Measurements from ENCODE around the gene FOXL1. TPM values are rescaled to one million over a fixed set of nuclear protein-coding genes. Genes with fewer than 3 reads are reported as not detected.

FOXL1 gene
- total RNA-seq, 1 donor = 2.5 TPM

GRCh38 chr16:86549893-86550190 is 28.5 kb upstream of the FOXL1 start:
- TF ChIP-seq CTCF (IDR thresholded peaks at IDR 0.05; ENCODE audit: extremely low read depth, low read depth, low read length) = no peak
- peaks cover 54% of the 10 kb centered on the region for H3K36me3 ChIP-seq (ENCODE audit: insufficient read depth, low read length)
- no peak for DNase-seq (ENCODE audit: insufficient read length, low spot score, missing footprints)
- H3K4me1 ChIP-seq (ENCODE audit: insufficient read depth, low read length) = peaks cover 8% of the 10 kb centered on the region
- no peaks in the 10 kb centered on the region for H4K20me1 ChIP-seq (ENCODE audit: insufficient read depth, low read length)
- peaks cover 25% of the 10 kb centered on the region for H3K79me2 ChIP-seq (ENCODE audit: insufficient read depth, low read length)
- no peak overlapping the region for H3K4me3 ChIP-seq (ENCODE audit: insufficient read depth, low read length)
- no peak overlapping the region for H3K27ac ChIP-seq (ENCODE audit: low read depth, low read length)
- H2AFZ ChIP-seq (ENCODE audit: low read length) = no peak overlapping the region
- H3K9me3 ChIP-seq (ENCODE audit: low read depth, low read length) = no peaks in the 10 kb centered on the region
- H3K27me3 ChIP-seq (ENCODE audit: insufficient read depth, low read length) = no peaks in the 10 kb centered on the region
- H3K4me2 ChIP-seq (ENCODE audit: insufficient read depth, low read length) = no peak overlapping the region

GRCh38 chr16:86550281-86550680 is 28.1 kb upstream of the FOXL1 start:
- H3K4me3 ChIP-seq (ENCODE audit: insufficient read depth, low read length) = no peak overlapping the region
- no peaks in the 10 kb centered on the region for H4K20me1 ChIP-seq (ENCODE audit: insufficient read depth, low read length)
- H3K9me3 ChIP-seq (ENCODE audit: low read depth, low read length) = no peaks in the 10 kb centered on the region
- H2AFZ ChIP-seq (ENCODE audit: low read length) = no peak overlapping the region
- H3K36me3 ChIP-seq (ENCODE audit: insufficient read depth, low read length) = peaks cover 54% of the 10 kb centered on the region
- H3K4me2 ChIP-seq (ENCODE audit: insufficient read depth, low read length) = no peak overlapping the region
- no peaks in the 10 kb centered on the region for H3K27me3 ChIP-seq (ENCODE audit: insufficient read depth, low read length)
- no peak overlapping the region for H3K27ac ChIP-seq (ENCODE audit: low read depth, low read length)
- H3K79me2 ChIP-seq (ENCODE audit: insufficient read depth, low read length) = peaks cover 27% of the 10 kb centered on the region
- H3K4me1 ChIP-seq (ENCODE audit: insufficient read depth, low read length) = peaks cover 8% of the 10 kb centered on the region
- no peak for DNase-seq (ENCODE audit: insufficient read length, low spot score, missing footprints)
- no peak for TF ChIP-seq CTCF (IDR thresholded peaks at IDR 0.05; ENCODE audit: extremely low read depth, low read depth, low read length)

- Histone ChIP-seq H3K4me2 (ENCODE audit: insufficient read depth, low read length) (no peak overlapping the region), H4K20me1 (ENCODE audit: insufficient read depth, low read length) (no peaks in the 10 kb centered on the region), H3K4me3 (ENCODE audit: insufficient read depth, low read length) (no peak overlapping the region), H3K79me2 (ENCODE audit: insufficient read depth, low read length) (peaks cover 27% of the 10 kb centered on the region), H3K27ac (ENCODE audit: low read depth, low read length) (no peak overlapping the region), H3K9me3 (ENCODE audit: low read depth, low read length) (no peaks in the 10 kb centered on the region), H3K27me3 (ENCODE audit: insufficient read depth, low read length) (no peaks in the 10 kb centered on the region), H2AFZ (ENCODE audit: low read length) (no peak overlapping the region), H3K36me3 (ENCODE audit: insufficient read depth, low read length) (peaks cover 30% of the 10 kb centered on the region), H3K4me1 (ENCODE audit: insufficient read depth, low read length) (peaks cover 17% of the 10 kb centered on the region)
- TF ChIP-seq CTCF (IDR thresholded peaks at IDR 0.05; ENCODE audit: extremely low read depth, low read depth, low read length) = no peak
- no peak for DNase-seq (ENCODE audit: insufficient read length, low spot score, missing footprints)
These were observed 25.0 kb upstream of the FOXL1 start for GRCh38 chr16:86553356-86553755.

GRCh38 chr16:86554599-86554916 is 23.8 kb upstream of the FOXL1 start:
- peaks cover 27% of the 10 kb centered on the region for H3K79me2 ChIP-seq (ENCODE audit: insufficient read depth, low read length)
- no peak for DNase-seq (ENCODE audit: insufficient read length, low spot score, missing footprints)
- H3K36me3 ChIP-seq (ENCODE audit: insufficient read depth, low read length) = peaks cover 20% of the 10 kb centered on the region
- peak overlapping the region; percentile 97 for H2AFZ ChIP-seq (ENCODE audit: low read length)
- no peaks in the 10 kb centered on the region for H3K9me3 ChIP-seq (ENCODE audit: low read depth, low read length)
- no peaks in the 10 kb centered on the region for H3K27me3 ChIP-seq (ENCODE audit: insufficient read depth, low read length)
- TF ChIP-seq CTCF (IDR thresholded peaks at IDR 0.05; ENCODE audit: extremely low read depth, low read depth, low read length) = no peak
- peaks cover 17% of the 10 kb centered on the region for H3K4me1 ChIP-seq (ENCODE audit: insufficient read depth, low read length)
- peak overlapping the region; percentile 97 for H3K4me3 ChIP-seq (ENCODE audit: insufficient read depth, low read length)
- H3K4me2 ChIP-seq (ENCODE audit: insufficient read depth, low read length) = peak overlapping the region; percentile 97
- no peaks in the 10 kb centered on the region for H4K20me1 ChIP-seq (ENCODE audit: insufficient read depth, low read length)
- H3K27ac ChIP-seq (ENCODE audit: low read depth, low read length) = peak overlapping the region; percentile 96

Data from osteoblast (primary cell).